ENCODE measurements around the gene KRTAP4-7. TPM values are rescaled to one million over a fixed set of nuclear protein-coding genes. Genes with fewer than 3 reads are reported as not detected.
"Not testable (repeated sequence)": the region's sequence is repeated elsewhere in the genome, so short reads cannot be mapped to it uniquely, and the experiment has no call there.

Gene KRTAP4-7
- total RNA-seq, 4 donors from 2014 or later: not detected

GRCh38 chr17:41052566-41052965, 31.4 kb upstream of the KRTAP4-7 start:
- no peak for TF ChIP-seq CTCF (IDR thresholded peaks at IDR 0.05)
- DNase-seq (ENCODE audit: low spot score) (no peak), ATAC-seq (ENCODE audit: low FRiP score) (no peak)

GRCh38 chr17:41054025-41054424, 29.9 kb upstream of the KRTAP4-7 start:
- no peak for TF ChIP-seq CTCF (IDR thresholded peaks at IDR 0.05)
- ATAC-seq (ENCODE audit: low FRiP score) (no peak), DNase-seq (ENCODE audit: low spot score) (no peak)

- not testable (repeated sequence) for ATAC-seq (ENCODE audit: low FRiP score); DNase-seq (ENCODE audit: low spot score)
These were observed 29.4 kb upstream of the KRTAP4-7 start for GRCh38 chr17:41054556-41054955.

GRCh38 chr17:41055130-41055529, 28.8 kb upstream of the KRTAP4-7 start, which contains the start of gene KRTAP2-2:
Gene KRTAP2-2, minus strand, starts transcription at chr17:41055230. Its CDS starts 19 bp downstream, at chr17:41055211.
- not testable (repeated sequence) for ATAC-seq (ENCODE audit: low FRiP score); DNase-seq (ENCODE audit: low spot score)

- no peak for TF ChIP-seq CTCF (IDR thresholded peaks at IDR 0.05)
- no peak for ATAC-seq (ENCODE audit: low FRiP score)
These were observed 26.4 kb upstream of the KRTAP4-7 start for GRCh38 chr17:41057547-41057946.

GRCh38 chr17:41058741-41059140, 25.2 kb upstream of the KRTAP4-7 start:
- DNase-seq (ENCODE audit: low spot score) (no peak), ATAC-seq (ENCODE audit: low FRiP score) (no peak)
- TF ChIP-seq CTCF (IDR thresholded peaks at IDR 0.05): no peak

More at GRCh38 chr17:41057547-41057946, 26.4 kb upstream of the KRTAP4-7 start:
- DNase-seq (ENCODE audit: low spot score): no peak

- ATAC-seq (ENCODE audit: low FRiP score); DNase-seq (ENCODE audit: low spot score): not testable (repeated sequence)
These were observed 24.5 kb upstream of the KRTAP4-7 start for GRCh38 chr17:41059276-41060051.

GRCh38 chr17:41060052-41060604, 23.8 kb upstream of the KRTAP4-7 start, which contains the start of gene KRTAP2-3:
Gene KRTAP2-3, minus strand, starts transcription at chr17:41060114. Its CDS starts 64 bp downstream, at chr17:41060050.
- no peak for ATAC-seq (ENCODE audit: low FRiP score)
- no peak for TF ChIP-seq CTCF (IDR thresholded peaks at IDR 0.05)
- DNase-seq (ENCODE audit: low spot score): no peak
